Duodenal mucosa (tissue), 2 donors: ENCODE measurements around the gene BRD1.

ENCODE experiments used
- H3K27ac ChIP-seq: one replicate; pipeline ENCODE4 v1.7.0; 2013; ENCODE audit warnings: low read depth, low read length
- H3K27me3 ChIP-seq, 2 donors: one replicate each; pipeline ENCODE4 v1.7.0; 2013; ENCODE audit warnings: low read length in 2 of 2, control low read depth in 1 of 2; ENCODE audit not compliant: insufficient read depth in 2 of 2, control insufficient read depth in 1 of 2
- H3K36me3 ChIP-seq, 2 donors: one replicate each; pipeline ENCODE4 v1.7.0; 2013; ENCODE audit warnings: low read length in 2 of 2, control low read depth in 1 of 2; ENCODE audit not compliant: insufficient read depth in 2 of 2, control insufficient read depth in 1 of 2
- H3K4me1 ChIP-seq, 2 donors: one replicate each; pipeline ENCODE4 v1.7.0; 2013; ENCODE audit warnings: low read length in 2 of 2, control low read depth in 1 of 2; ENCODE audit not compliant: insufficient read depth in 2 of 2, control insufficient read depth in 1 of 2
- H3K4me3 ChIP-seq, 2 donors: one replicate each; pipeline ENCODE4 v1.7.0; 2013; ENCODE audit warnings: low read length in 2 of 2, low read depth in 1 of 2
- H3K9ac ChIP-seq, 2 donors: one replicate each; pipeline ENCODE4 v1.7.0; 2013; ENCODE audit warnings: low read length in 2 of 2, low read depth in 1 of 2
- H3K9me3 ChIP-seq, 2 donors: one replicate each; pipeline ENCODE4 v1.7.0; 2013; ENCODE audit warnings: low read length in 2 of 2, control low read depth in 1 of 2; ENCODE audit not compliant: control insufficient read depth in 1 of 2

The BRD1 gene

GRCh38 chr22:49827853-49828598 is at the start of gene BRD1:
TSS of gene BRD1 (minus strand) at chr22:49827873. CDS start at chr22:49824317, 3,556 bp downstream.
- Histone ChIP-seq H3K9me3 (no peaks in the 10 kb centered on the region), H3K4me3 (peak within 1 kb of the TSS; percentile 79 to 80), H3K9ac (peak within 1 kb of the TSS; percentile 79 to 84), H3K27ac (peak within 1 kb of the TSS; percentile 73), H3K27me3 (no peaks in the 10 kb centered on the region), H3K36me3 (peaks cover 11% of the 10 kb centered on the region in 2 donors), H3K4me1 (peaks cover 18 to 23% of the 10 kb centered on the region in 2 donors)

DNA sequence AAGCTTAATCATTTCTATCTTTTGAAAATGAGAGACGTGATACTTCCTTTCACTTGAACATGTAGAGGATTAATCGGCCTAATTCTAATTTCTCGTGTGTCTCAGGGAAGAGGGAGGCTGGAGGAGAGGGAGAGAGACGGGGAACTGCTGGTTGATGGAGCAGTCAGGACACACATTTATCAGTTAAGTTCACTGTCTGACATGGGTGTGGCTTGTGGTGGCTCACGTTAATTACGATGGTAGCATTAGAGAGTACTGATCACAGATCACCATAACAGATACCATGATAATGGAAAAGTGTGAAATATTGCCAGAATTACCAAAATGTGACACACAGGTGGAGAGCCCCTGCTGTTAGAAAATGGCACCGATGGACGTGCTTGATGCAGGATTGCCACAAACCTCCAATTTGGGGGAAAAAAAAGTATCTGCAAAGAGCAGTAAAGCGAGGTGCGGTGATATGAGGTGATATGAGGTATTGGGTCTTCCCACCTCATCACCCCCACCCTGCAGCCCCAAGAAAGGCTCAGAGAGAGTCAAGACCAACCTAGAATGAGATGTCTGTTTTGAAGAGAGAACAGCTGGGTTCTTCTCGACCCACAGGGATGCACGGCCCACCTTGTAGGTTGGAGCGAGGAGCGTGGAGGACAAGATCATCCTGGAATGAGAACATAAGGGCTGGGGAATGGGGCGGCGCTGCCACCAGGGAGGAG is 45.7 kb upstream of the BRD1 start:
- Histone ChIP-seq H3K27ac (no peak overlapping the region), H3K9me3 (peaks cover 10 to 12% of the 10 kb centered on the region in 2 donors)

GRCh38 chr22:49872347-49872746 is 44.7 kb upstream of the BRD1 start:
- H3K27me3 ChIP-seq = no peaks in the 10 kb centered on the region
- H3K36me3 ChIP-seq = peaks cover 0 to 1% of the 10 kb centered on the region in 2 donors
- H3K9ac ChIP-seq = no peak overlapping the region
- H3K9me3 ChIP-seq = peaks cover 10 to 12% of the 10 kb centered on the region in 2 donors
- no peak overlapping the region for H3K4me3 ChIP-seq
- H3K27ac ChIP-seq = no peak overlapping the region
- H3K4me1 ChIP-seq = no peaks in the 10 kb centered on the region

More for the DNA sequence above, 45.7 kb upstream of the BRD1 start:
- H3K27me3 ChIP-seq = no peaks in the 10 kb centered on the region
- H3K36me3 ChIP-seq = no peaks in the 10 kb centered on the region
- H3K4me3 ChIP-seq = no peak overlapping the region
- no peak overlapping the region for H3K9ac ChIP-seq
- no peaks in the 10 kb centered on the region for H3K4me1 ChIP-seq

DNA sequence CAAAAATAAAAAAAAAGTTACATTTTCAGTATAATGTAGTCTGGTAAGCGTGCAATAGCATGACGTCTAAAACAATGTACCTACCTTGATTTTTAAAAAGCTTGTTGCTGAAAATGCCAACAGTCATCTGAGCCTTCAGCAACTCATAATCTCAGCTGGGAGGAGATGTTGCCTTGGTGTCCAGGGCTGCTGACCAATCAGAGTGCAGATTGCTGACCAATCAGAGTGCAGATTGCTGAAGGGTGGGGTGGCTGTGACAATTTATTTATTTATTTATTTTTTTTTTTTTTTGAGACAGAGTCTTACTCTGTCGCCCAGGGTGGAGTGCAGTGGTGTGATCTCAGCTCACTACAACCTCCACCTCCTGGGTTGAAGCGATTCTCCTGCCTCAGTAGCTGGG is 43.8 kb upstream of the BRD1 start:
- H3K9ac ChIP-seq = no peak overlapping the region
- H3K9me3 ChIP-seq = peaks cover 10 to 12% of the 10 kb centered on the region in 2 donors
- H3K27ac ChIP-seq = no peak overlapping the region
- H3K4me1 ChIP-seq = no peaks in the 10 kb centered on the region
- no peaks in the 10 kb centered on the region for H3K27me3 ChIP-seq
- no peak overlapping the region for H3K4me3 ChIP-seq
- peaks cover 0 to 3% of the 10 kb centered on the region in 2 donors for H3K36me3 ChIP-seq

DNA sequence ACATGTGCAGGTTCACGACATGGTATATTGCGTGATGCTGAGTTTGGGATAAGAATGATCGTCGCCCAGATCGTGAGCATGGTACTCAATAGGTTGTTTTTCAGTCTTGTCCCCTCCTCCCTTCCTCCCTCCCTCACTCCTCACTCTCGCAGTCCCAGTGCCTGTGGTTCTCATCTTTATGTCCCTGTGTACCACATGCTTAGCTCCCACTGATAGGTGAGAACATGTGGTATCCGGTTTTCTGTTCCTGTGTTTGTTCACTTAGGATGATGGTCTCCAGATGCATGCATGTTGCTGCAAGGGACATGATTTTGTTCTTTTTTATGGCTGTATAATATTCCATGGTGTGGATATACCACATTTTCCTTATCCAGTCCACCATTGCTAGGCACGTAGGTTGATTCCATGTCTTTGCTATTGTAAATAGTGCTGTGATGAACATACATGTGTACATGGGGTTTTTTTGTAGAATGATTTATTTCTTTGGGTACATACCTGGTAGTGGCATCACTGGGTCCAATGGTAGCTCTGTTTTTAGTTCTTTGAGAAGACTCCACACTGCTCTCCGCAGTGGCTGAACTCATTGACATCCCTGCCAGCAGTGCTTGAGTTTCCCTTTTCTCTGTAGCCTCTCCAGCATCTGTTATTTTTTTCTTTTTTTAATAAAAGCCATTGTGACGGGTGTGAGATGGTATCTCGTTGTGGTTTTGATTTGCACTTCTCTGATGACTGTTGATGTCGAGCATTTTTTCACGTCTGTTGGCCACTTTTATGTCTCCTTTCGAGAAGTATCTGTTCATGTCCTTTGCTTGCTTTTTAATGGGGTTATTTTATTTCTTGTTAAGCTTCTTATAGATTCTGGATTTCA is 42.4 kb upstream of the BRD1 start:
- no peak overlapping the region for H3K4me3 ChIP-seq
- no peaks in the 10 kb centered on the region for H3K27me3 ChIP-seq
- H3K4me1 ChIP-seq = no peaks in the 10 kb centered on the region
- peaks cover 0 to 3% of the 10 kb centered on the region in 2 donors for H3K36me3 ChIP-seq
- peaks cover 18% of the 10 kb centered on the region in 2 donors for H3K9me3 ChIP-seq
- no peak overlapping the region for H3K9ac ChIP-seq
- H3K27ac ChIP-seq = no peak overlapping the region

DNA sequence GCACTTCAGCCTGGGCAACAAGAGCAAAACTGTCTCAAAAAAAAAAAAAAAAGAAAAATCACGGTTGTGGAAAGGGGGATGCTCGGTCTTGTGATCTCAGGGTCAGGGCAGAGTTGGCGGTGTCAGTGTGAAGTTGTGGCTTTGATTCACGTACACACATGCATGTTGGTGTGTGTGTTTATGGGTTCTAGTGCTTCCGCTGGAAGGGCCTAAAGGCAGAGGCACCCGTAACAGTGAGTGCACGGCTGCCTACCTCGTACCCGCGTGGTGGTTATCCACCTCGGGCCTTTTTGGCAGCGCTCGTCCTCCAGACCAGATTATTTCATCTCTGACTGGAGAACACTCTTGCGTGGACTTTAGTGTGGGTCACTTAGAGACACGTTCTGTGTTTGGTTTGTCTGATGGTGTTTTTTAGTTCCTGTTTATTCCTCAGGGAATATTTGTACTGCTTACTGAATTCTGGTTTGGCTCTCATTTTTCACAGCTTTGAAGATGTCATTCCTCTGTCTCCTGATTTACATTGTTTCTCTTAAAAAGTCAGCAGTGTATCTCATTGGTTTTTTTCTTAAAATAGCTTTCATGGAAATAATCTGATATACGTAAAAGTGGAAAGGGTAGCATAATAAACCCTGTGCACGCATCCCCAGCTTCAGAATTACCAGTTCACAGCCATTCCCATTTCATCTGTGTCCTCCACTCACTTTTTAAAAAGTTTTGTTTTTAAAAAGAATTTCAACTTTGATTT is 41.6 kb upstream of the BRD1 start:
- H3K27me3 ChIP-seq = no peaks in the 10 kb centered on the region
- no peak overlapping the region for H3K27ac ChIP-seq
- H3K4me1 ChIP-seq = no peaks in the 10 kb centered on the region
- no peak overlapping the region for H3K4me3 ChIP-seq
- peaks cover 18 to 20% of the 10 kb centered on the region in 2 donors for H3K9me3 ChIP-seq
- H3K9ac ChIP-seq = no peak overlapping the region
- H3K36me3 ChIP-seq = peaks cover 0 to 3% of the 10 kb centered on the region in 2 donors

- no peak overlapping the region for H3K9ac ChIP-seq
- H3K27ac ChIP-seq = no peak overlapping the region
- H3K9me3 ChIP-seq = peaks cover 18 to 20% of the 10 kb centered on the region in 2 donors
- H3K4me1 ChIP-seq = no peaks in the 10 kb centered on the region
- H3K4me3 ChIP-seq = peak overlapping the region in 1 of 2 donors; percentile 0
- H3K27me3 ChIP-seq = no peaks in the 10 kb centered on the region
- peaks cover 0 to 3% of the 10 kb centered on the region in 2 donors for H3K36me3 ChIP-seq
Observed at GRCh38 chr22:49867303-49868265, 39.9 kb upstream of the BRD1 start.

DNA sequence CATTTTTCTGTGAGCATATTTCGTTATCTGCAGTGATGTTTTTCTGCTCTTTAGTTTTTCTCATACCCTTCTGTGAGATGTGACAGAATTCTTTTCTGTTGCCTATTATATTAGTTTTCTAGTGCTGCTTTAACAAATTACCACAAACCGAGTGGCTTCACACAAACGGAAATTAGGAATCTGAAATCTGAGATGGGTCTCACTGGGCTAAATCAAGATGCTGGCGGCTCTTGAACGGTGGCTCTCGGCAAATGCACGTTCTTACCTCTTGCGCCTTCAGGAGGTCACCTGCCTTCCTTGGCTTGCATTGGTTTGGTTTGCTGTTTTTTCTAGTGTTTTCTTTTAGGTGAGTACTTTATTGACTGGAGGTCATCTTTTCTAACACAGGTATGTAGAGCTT is 39.0 kb upstream of the BRD1 start:
- peaks cover 0 to 3% of the 10 kb centered on the region in 2 donors for H3K36me3 ChIP-seq

DNA sequence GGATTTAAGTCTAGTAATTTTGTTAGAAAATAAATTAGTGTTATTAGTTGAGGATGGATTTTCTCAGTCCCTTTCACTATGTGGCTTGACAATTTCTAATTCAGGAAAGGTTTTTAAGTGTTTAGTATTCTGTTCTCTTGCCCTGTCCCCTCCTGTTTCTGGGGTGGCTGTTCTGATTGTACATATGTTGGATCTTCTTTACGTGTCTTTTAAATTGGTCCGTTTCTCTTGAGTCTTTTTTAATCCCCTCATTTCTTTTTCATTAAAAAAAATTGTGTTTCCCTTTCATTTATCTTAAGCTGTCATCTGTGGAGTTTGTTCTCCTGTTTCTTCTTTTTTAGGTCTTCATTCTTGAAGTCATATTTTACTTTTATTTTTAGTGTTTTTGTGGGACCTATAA is 38.5 kb upstream of the BRD1 start:
- Histone ChIP-seq H3K4me1 (no peaks in the 10 kb centered on the region), H3K9me3 (peaks cover 18 to 20% of the 10 kb centered on the region in 2 donors), H3K27me3 (no peaks in the 10 kb centered on the region), H3K27ac (no peak overlapping the region), H3K36me3 (peaks cover 0 to 3% of the 10 kb centered on the region in 2 donors), H3K4me3 (no peak overlapping the region), H3K9ac (no peak overlapping the region)

More for the DNA sequence above, 39.0 kb upstream of the BRD1 start:
- Histone ChIP-seq H3K9me3 (peaks cover 18 to 20% of the 10 kb centered on the region in 2 donors), H3K27me3 (no peaks in the 10 kb centered on the region), H3K27ac (no peak overlapping the region), H3K9ac (no peak overlapping the region), H3K4me1 (no peaks in the 10 kb centered on the region), H3K4me3 (no peak overlapping the region)
